HFF-Myc (cell line): ENCODE measurements around the gene GCK.

Experiments used
- DNase-seq: peaks from one replicate; pipeline ENCODE4 v3.0.0-alpha.2; 2011; ENCODE audit warnings: low read depth; ENCODE audit errors: extremely low read depth
- H3K4me3 ChIP-seq: replicated peaks from 2 replicates; pipeline ENCODE4 v1.5.1; 2011; ENCODE audit warnings: low read depth, mild to moderate bottlenecking, control low read depth, low read length
- CTCF ChIP-seq: IDR thresholded peaks from 2 replicates; pipeline ENCODE4 v1.5.1; 2012; ENCODE audit warnings: mild to moderate bottlenecking, low read depth, low read length, control low read depth; ENCODE audit errors: missing control alignments

The GCK gene

GRCh38 chr7:44117801-44118429 is 71.3 kb downstream of the GCK start:
- H3K4me3 ChIP-seq = no peak overlapping the region
- DNase-seq = no peak
- no peak for TF ChIP-seq CTCF

DNA sequence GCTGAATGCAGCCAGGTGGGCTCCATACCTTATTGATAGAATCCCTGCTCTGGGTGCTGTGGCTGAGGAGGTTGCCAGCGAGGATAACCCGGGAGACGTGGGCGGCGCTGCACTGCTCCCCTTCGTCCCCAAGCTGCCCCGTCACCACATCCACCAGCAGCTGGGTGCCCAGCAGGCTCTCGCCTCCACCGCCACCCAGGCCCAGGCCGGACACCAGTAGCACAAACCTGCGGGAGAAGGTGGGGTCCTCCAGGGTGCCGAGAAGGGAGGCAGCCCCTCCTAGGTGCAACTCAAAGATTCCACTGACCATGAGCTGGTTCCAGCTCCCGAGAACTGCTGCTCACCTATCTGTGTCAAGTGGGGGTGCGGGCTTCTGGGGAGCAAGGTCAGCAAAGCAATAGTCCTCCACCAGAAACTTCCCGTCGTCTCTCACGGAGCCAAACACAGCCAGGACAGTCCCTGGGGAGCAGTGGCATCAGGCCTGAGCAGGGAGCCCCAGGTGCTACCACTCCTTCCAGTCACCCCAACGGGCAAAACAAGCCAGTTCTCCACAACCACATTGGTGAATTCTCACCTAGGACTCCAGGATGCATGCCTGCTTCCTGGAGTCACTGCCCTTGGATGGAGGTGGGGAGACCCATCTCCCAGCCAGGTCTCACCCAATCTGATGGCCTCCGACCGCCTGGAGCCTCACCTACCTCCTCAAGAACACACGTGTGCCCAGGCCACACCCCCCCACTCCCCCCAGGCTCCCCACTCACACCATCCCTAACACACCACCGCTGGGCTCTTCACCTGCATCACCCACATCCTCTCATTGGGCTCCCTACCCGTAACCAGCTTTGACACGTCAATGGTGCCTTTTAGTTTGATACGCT is 72.2 kb downstream of the GCK start:
- TF ChIP-seq CTCF = no peak
- no peak overlapping the region for H3K4me3 ChIP-seq
- DNase-seq = no peak

GRCh38 chr7:44116087-44116788 is 73.0 kb downstream of the GCK start:
- no peak overlapping the region for H3K4me3 ChIP-seq
- no peak for TF ChIP-seq CTCF
- DNase-seq = no peak

DNA sequence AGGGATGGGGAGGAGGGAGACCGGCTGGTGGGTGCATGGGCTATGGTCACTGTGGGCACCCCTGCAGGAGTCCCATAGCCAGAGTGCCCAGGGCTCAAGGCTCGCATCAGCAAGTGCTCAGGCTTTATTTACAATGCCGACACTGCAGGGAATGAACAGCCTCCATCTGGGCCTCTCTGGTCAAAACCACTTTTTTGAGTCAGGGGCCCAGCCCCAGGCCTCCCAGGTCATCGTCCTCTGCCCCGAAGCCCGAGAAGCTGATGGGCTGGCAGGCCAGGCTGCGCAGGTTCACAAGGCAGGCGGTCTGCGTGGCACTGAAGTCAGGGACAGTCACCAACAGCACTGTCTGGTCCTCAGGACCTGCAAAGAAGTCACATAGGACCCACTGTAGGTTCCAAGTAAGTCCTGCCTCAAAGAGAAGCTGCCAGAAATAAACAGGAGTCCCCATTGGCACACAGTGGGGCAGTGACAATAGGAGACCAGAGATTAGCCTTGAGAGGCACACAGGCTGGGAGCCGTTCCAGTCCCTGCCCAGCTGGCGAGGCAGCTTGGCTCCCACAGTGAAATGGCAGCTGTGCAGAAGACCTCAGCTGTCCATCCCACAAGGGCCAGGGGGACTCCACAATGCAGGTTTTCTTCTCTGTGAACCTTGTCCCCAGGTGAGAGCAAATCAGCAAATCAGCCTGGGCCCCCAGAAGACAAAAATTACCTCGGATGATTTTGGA is 74.5 kb downstream of the GCK start:
- H3K4me3 ChIP-seq = no peak overlapping the region
- no peak for TF ChIP-seq CTCF
- no peak for DNase-seq

GRCh38 chr7:44113764-44114354 is 75.4 kb downstream of the GCK start:
- no peak for TF ChIP-seq CTCF
- DNase-seq = no peak
- no peak overlapping the region for H3K4me3 ChIP-seq
